ENCODE data around the gene MAN2C1.

DNA sequence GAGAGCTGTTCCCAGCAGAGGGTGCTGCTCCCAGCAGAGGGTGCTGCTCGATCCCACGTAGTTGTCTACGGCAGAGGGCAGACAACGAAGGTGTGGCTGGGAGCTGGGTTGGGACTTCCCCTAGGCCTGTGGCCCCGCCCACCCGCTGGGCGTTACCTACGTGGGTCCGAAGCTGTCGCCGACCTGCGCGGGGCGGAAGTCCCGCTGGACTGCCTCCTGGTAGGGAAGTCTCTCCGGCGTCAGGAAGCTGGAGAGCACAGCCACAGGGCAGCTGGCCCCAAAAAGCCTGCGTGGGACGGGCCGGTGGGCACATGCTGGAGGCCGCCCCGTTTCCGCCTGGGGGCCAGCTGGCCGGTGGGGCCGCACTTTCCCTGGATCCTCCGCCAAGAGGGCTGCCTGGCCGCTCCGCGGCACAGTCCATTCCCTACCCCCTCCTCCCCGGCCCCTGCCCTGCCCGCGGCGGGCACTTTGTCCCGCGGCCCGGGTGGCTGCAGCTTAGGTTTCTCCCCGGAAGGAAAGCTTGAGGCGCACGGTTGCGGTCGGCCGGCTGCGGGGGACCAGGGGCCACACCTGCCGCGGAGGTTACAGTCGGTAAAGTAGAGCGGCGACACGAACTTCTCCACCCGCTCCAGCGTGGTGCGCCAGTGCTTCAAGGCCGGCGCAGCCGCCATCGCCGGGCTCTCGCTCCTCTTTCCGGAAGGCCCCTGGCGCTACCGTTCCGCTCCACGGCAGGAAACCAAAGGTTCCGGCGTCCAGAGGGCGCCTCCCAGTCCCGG, at the start of gene MAN2C1:
- TF ChIP-seq POLR2A (IDR thresholded peaks at IDR 0.05) (peak in 2 of 3 donors; percentile 70 to 71), POLR2AphosphoS5 (IDR thresholded peaks at IDR 0.05) (peak; percentile 97 to 98 (median 97))
- TF ChIP-seq, protein P1, sequence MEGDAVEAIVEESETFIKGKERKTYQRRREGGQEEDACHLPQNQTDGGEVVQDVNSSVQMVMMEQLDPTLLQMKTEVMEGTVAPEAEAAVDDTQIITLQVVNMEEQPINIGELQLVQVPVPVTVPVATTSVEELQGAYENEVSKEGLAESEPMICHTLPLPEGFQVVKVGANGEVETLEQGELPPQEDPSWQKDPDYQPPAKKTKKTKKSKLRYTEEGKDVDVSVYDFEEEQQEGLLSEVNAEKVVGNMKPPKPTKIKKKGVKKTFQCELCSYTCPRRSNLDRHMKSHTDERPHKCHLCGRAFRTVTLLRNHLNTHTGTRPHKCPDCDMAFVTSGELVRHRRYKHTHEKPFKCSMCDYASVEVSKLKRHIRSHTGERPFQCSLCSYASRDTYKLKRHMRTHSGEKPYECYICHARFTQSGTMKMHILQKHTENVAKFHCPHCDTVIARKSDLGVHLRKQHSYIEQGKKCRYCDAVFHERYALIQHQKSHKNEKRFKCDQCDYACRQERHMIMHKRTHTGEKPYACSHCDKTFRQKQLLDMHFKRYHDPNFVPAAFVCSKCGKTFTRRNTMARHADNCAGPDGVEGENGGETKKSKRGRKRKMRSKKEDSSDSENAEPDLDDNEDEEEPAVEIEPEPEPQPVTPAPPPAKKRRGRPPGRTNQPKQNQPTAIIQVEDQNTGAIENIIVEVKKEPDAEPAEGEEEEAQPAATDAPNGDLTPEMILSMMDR (IDR thresholded peaks at IDR 0.05 in 8 of 11, conservative IDR thresholded peaks at IDR 0.05 in 3 of 11), result peak; percentile 56 to 84 (median 72)

All from spleen (tissue), 7 donors.